K562 (cell line): ENCODE measurements around the gene CST4. TPM values are rescaled to one million over a fixed set of nuclear protein-coding genes. Genes with fewer than 3 reads are reported as not detected.

ENCODE experiments used
- ATF7 ChIP-seq: fragments of 450-650 bp; IDR thresholded peaks from 2 replicates; pipeline ENCODE4 v1.7.1; 2014; ENCODE audit warnings: mild to moderate bottlenecking, moderate library complexity
- CEBPG ChIP-seq, 3 experiments: fragments of 200-800 bp in 1 of 3; sonication (Bioruptor generic) in 1 of 3; sonication (generic) in 1 of 3; formaldehyde crosslinking in 1 of 3; IDR thresholded peaks in 2 of 3; conservative IDR thresholded peaks in 1 of 3; 2 replicates each; pipeline versions ENCODE4 v1.6.1 to v1.8.0; 2016 to 2022; ENCODE audit warnings: missing compliant biosample characterization in 2 of 3, missing genetic modification characterization in 2 of 3, mild to moderate bottlenecking in 1 of 3, missing genetic modification reagents in 1 of 3
- EGR1 ChIP-seq: fragments of 450-650 bp; conservative IDR thresholded peaks from 2 replicates; pipeline ENCODE4 v1.6.1; 2017; ENCODE audit warnings: mild to moderate bottlenecking
- FOXK2 ChIP-seq, 2 experiments: fragments of 450-650 bp; IDR thresholded peaks in 1 of 2; conservative IDR thresholded peaks in 1 of 2; 2 replicates each; pipeline ENCODE4 v1.6.1; 2016; ENCODE audit warnings: low read depth in 2 of 2, mild to moderate bottlenecking in 1 of 2
- NCOA1 ChIP-seq: fragments of 450-650 bp; IDR thresholded peaks from 2 replicates; pipeline ENCODE4 v1.6.1; 2016; ENCODE audit warnings: low read depth
- NFRKB ChIP-seq: fragments of 450-650 bp; IDR thresholded peaks from 2 replicates; pipeline ENCODE4 v1.6.1; 2016; ENCODE audit warnings: low read depth
- RBM17 ChIP-seq: fragments of 200-400 bp; formaldehyde crosslinking; IDR thresholded peaks from 2 replicates; pipeline ENCODE4 v1.6.1; 2017; ENCODE audit warnings: low read depth, mild to moderate bottlenecking, low read length, borderline replicate concordance
- SMARCA5 ChIP-seq: fragments of 450-650 bp; IDR thresholded peaks from 2 replicates; pipeline ENCODE4 v1.6.1; 2016
- SMC3 ChIP-seq: conservative IDR thresholded peaks from 2 replicates; pipeline ENCODE4 v1.6.1; 2011; ENCODE audit warnings: low read depth, low read length, improper control_type of control experiment; ENCODE audit not compliant: insufficient read depth
- TOE1 ChIP-seq, 2 experiments: fragments of 450-650 bp in 1 of 2; sonication (generic) in 1 of 2; formaldehyde crosslinking in 1 of 2; IDR thresholded peaks; 2 replicates each; pipeline versions ENCODE4 v1.7.1 to v1.8.0; 2016 to 2022; ENCODE audit warnings: borderline replicate concordance in 2 of 2, mild to moderate bottlenecking in 2 of 2, antibody characterized with exemption in 1 of 2, inconsistent platforms in 1 of 2, low read depth in 1 of 2, missing genetic modification reagents in 1 of 2, moderate library complexity in 1 of 2
- polyA plus RNA-seq, 8 experiments: library from polyadenylated mRNA; depleted of rRNA in 4 of 8; stranded (reverse) in 5 of 8; unstranded in 3 of 8; fragments of >200 nt; fragmentation: Nextera tagmentation in 2 of 8; fragmentation: Illumina TruSeq in 1 of 8; extraction: Ambion mirVana in 2 of 8; extraction: Trizol in 1 of 8; gene quantifications; 2 replicates each; pipeline versions ENCODE4 v1.2.1 to v1.2.3, GENCODE V29; 2011 to 2014; ENCODE audit warnings: inconsistent platforms in 1 of 8, missing spikeins in 1 of 8
- total RNA-seq, 7 experiments: library from RNA; depleted of rRNA in 6 of 7; stranded (reverse); fragments of >200 nt in 6 of 7; fragmentation: Illumina TruSeq in 2 of 7; extraction: Trizol in 2 of 7; gene quantifications; 2 replicates each; pipeline versions ENCODE4 v1.2.1 to v1.2.3, GENCODE V29; 2011 to 2021; ENCODE audit warnings: low replicate concordance in 1 of 7
- TF ChIP-seq, protein P1 (sequence below): fragments of 450-650 bp; IDR thresholded peaks from 2 replicates; pipeline ENCODE4 v1.6.1; 2016; ENCODE audit warnings: low read depth
- TF ChIP-seq, protein P2 (sequence below): fragments of 450-650 bp; IDR thresholded peaks from 2 replicates; pipeline ENCODE4 v1.6.1; 2014; ENCODE audit warnings: low read depth, mild to moderate bottlenecking, moderate library complexity, borderline replicate concordance

CST4 gene
- total and polyA plus RNA-seq, 9 of the 15 experiments (the other 6 are each of a cell fraction or from before 2014, with no cell fraction given), result not detected

DNA sequence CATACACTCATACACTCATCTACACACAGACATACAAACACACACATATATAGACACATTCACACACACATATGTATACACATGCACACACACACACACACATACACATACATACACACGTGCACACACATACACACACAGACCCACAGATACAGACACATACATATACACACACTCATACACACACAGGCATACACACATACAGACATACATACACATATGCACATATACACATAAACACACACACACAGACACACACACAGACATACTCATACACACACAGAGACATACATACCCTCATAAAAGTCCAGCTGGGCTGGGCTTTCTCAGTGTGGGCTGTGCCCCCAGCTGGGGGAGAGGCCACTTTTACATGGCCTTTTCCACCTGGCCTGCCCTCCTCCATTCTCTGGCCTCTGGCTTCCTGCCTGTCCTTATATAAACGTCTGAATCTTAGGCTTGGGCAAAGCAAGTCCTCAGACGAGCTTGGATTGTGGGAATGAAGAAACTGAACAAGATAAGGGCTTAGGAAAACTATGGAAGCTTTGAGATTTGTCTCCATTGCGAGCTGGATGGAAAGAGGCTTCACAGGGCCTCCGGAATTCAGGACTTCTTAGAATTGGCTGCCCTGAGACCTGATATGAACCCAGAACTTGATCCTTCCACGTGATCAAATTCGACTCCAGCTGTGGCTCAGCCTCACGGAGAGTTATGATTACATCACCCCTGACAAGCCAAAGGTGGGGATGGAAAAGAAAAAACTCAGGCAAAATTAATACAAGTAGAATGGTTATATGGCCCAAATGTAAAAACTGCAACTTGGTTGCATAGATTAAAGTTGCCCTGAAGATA, 28.6 kb downstream of the CST4 start (continued):
- TF ChIP-seq, protein P1, sequence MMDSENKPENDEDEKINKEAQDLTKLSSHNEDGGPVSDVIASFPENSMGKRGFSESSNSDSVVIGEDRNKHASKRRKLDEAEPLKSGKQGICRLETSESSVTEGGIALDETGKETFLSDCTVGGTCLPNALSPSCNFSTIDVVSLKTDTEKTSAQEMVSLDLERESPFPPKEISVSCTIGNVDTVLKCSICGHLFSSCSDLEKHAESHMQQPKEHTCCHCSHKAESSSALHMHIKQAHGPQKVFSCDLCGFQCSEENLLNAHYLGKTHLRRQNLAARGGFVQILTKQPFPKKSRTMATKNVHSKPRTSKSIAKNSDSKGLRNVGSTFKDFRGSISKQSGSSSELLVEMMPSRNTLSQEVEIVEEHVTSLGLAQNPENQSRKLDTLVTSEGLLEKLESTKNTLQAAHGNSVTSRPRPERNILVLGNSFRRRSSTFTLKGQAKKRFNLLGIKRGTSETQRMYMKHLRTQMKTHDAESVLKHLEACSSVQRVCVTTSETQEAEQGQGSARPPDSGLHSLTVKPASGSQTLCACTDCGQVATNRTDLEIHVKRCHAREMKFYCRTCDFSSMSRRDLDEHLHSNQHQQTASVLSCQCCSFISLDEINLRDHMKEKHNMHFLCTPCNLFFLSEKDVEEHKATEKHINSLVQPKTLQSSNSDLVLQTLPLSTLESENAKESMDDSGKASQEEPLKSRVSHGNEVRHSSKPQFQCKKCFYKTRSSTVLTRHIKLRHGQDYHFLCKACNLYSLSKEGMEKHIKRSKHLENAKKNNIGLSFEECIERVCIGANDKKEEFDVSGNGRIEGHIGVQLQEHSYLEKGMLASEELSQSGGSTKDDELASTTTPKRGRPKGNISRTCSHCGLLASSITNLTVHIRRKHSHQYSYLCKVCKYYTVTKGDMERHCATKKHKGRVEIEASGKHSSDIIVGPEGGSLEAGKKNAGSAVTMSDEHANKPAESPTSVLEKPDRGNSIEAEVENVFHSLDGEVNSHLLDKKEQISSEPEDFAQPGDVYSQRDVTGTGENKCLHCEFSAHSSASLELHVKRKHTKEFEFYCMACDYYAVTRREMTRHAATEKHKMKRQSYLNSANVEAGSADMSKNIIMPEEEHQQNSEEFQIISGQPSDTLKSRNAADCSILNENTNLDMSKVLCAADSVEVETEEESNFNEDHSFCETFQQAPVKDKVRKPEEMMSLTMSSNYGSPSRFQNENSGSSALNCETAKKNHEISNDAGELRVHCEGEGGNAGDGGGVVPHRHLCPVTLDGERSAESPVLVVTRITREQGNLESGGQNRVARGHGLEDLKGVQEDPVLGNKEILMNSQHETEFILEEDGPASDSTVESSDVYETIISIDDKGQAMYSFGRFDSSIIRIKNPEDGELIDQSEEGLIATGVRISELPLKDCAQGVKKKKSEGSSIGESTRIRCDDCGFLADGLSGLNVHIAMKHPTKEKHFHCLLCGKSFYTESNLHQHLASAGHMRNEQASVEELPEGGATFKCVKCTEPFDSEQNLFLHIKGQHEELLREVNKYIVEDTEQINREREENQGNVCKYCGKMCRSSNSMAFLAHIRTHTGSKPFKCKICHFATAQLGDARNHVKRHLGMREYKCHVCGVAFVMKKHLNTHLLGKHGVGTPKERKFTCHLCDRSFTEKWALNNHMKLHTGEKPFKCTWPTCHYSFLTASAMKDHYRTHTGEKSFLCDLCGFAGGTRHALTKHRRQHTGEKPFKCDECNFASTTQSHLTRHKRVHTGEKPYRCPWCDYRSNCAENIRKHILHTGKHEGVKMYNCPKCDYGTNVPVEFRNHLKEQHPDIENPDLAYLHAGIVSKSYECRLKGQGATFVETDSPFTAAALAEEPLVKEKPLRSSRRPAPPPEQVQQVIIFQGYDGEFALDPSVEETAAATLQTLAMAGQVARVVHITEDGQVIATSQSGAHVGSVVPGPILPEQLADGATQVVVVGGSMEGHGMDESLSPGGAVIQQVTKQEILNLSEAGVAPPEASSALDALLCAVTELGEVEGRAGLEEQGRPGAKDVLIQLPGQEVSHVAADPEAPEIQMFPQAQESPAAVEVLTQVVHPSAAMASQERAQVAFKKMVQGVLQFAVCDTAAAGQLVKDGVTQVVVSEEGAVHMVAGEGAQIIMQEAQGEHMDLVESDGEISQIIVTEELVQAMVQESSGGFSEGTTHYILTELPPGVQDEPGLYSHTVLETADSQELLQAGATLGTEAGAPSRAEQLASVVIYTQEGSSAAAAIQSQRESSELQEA, result 0 out of 2 replicates have a peak, but pooled peaks have one; percentile 26
- TF ChIP-seq SMC3, result no peak
- no peak for TF ChIP-seq RBM17
- 0 out of 4 replicates have a peak, but pooled peaks have one; percentile 20 to 39 for TF ChIP-seq FOXK2 (conservative IDR thresholded peaks at IDR 0.05 in 1 of 2, IDR thresholded peaks at IDR 0.05 in 1 of 2; ENCODE audit: low read depth in 2 of 2)
- no peak for TF ChIP-seq NCOA1
- TF ChIP-seq CEBPG (CRISPR knock-in tag; IDR thresholded peaks at IDR 0.05), result no peak
- TF ChIP-seq CEBPG (tag; conservative IDR thresholded peaks at IDR 0.05 in 1 of 2, IDR thresholded peaks at IDR 0.05 in 1 of 2), result peak; percentile 75 to 81
- peak; percentile 40; the same call in 1 of the 2 replicates for TF ChIP-seq TOE1 (IDR thresholded peaks at IDR 0.05; ENCODE audit: borderline replicate concordance)
- TF ChIP-seq TOE1 (CRISPR knock-in tag; IDR thresholded peaks at IDR 0.05; ENCODE audit: borderline replicate concordance, low read depth), result no peak
- 0 out of 2 replicates have a peak, but pooled peaks have one; percentile 46 for TF ChIP-seq SMARCA5
- no peak for TF ChIP-seq EGR1
- TF ChIP-seq NFRKB, result peak; percentile 38; the same call in 1 of the 2 replicates
- TF ChIP-seq, protein P2, sequence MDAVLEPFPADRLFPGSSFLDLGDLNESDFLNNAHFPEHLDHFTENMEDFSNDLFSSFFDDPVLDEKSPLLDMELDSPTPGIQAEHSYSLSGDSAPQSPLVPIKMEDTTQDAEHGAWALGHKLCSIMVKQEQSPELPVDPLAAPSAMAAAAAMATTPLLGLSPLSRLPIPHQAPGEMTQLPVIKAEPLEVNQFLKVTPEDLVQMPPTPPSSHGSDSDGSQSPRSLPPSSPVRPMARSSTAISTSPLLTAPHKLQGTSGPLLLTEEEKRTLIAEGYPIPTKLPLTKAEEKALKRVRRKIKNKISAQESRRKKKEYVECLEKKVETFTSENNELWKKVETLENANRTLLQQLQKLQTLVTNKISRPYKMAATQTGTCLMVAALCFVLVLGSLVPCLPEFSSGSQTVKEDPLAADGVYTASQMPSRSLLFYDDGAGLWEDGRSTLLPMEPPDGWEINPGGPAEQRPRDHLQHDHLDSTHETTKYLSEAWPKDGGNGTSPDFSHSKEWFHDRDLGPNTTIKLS, result no peak
- peak; percentile 91 for TF ChIP-seq ATF7
